GM19240 (cell line): ENCODE measurements around the gene TACC2.

ENCODE experiments used
- DNase-seq: peaks from one replicate; pipeline ENCODE4 v3.0.0; 2011; ENCODE audit warnings: low spot score; ENCODE audit not compliant: insufficient read length

TACC2 gene

GRCh38 chr10:122164815-122165483 is 176.0 kb downstream of the TACC2 start:
- no peak for DNase-seq

GRCh38 chr10:122165484-122166276 is 176.7 kb downstream of the TACC2 start:
- no peak for DNase-seq

GRCh38 chr10:122168101-122168500 is 179.1 kb downstream of the TACC2 start:
- DNase-seq, result no peak

GRCh38 chr10:122168598-122169394 is 179.8 kb downstream of the TACC2 start:
- DNase-seq, result no peak

DNA sequence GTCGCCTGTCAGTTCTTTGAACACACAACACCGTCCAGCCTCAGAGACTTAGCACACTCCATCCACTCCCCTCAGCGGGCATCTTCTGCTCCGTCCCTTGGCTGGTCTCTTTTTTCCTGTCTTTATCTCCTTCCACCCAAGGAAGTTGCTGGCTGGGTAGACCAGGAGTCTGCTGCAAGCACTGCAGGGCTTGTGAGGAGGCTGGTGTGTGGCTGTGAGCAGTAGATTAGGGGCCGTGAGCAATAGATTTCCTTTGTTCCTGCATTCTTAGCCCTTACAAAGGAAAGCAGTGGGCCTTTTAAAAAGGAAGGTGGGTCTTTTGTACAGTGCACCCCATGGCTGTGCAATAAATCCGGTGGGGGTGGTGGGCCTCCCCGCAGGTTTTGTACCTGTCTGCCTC is 181.8 kb downstream of the TACC2 start:
- DNase-seq, result no peak

- DNase-seq, result no peak
These were observed 182.5 kb downstream of the TACC2 start for GRCh38 chr10:122171302-122172075.

DNA sequence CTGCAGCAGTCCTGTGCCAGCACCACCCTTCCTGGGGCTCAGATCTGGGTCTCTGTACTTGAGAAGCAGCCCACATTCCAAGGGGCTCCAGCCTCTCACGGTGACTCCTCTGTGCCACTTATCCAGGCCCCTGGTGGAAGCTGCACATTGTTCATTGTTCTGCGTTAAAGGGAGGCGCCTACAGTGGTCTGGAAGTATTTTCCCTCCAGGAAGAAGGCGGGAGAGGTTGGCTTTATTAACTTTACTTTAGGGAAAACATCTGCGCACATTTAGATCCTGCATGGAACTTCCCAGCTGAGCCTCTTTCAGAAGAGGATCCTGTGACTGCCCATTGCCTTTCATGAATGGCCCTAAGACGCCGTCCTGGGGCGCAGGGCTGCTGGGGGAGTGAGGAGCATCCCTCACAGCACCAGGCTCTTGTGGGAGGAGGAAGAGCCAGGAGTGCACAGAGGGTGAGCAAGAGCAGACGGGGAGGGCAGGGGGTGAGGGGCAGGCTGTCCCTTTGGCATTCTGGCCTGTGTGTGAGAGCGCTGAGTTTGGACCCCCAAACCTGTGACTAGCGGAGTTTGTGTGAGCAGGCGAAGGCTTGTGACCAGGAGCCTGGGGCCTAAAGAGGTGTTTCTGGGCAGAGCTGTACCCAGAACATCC is 183.5 kb downstream of the TACC2 start:
- DNase-seq, result no peak

- DNase-seq, result no peak
These were observed 184.4 kb downstream of the TACC2 start for GRCh38 chr10:122173337-122173736.

DNA sequence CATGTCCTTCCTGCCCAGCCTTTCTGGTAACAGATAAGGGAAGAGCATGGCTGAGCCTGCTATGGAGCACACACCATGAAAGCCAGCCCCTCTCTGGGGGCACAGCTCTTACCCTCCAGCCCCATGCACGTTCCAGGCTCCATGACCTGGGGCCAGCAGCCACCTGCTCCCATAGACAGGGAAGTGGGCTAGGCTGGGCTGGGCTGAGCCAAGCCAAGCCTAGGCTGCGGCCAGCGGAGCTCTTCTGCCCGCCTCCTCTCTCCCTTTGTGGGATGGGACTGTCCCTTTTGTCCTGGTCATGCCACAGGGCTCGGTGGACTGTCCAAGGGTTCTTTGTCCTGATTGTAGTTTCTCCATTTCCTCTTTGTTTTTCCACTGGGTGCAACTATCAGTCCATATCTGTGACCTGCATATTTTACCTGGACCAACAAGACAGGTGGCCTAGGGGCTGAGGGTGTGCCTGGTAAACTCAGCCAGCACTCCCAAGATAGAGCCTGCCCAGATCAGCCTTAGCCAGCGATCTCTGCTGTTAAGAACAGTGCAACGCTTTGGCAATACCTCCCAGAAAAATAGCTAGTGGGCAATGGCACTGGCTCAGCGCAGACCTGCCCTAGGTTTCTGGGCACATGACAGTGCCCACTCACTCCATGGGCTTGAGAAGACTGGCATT is 184.9 kb downstream of the TACC2 start:
- DNase-seq, result no peak

GRCh38 chr10:122176232-122177213 is 187.6 kb downstream of the TACC2 start:
- no peak for DNase-seq

DNA sequence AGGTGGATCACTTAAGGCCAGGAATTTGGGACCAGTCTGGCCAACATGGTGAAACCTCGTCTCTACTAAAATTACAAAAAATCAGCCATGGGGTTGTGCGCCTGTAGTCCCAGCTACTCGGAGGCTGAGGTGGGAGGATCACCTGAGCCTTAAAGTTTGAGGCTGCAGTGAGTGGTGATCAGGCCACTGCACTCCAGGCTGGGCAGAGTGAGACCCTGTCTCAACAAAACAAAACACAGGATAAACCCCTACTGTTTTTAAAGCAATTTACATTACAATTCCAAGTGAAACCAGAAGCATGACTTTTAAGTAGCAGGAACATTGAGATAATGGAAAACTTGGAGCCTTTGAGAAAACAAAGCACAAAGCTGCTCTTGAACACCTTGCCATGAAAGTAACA is 189.7 kb downstream of the TACC2 start:
- DNase-seq, result no peak

DNA sequence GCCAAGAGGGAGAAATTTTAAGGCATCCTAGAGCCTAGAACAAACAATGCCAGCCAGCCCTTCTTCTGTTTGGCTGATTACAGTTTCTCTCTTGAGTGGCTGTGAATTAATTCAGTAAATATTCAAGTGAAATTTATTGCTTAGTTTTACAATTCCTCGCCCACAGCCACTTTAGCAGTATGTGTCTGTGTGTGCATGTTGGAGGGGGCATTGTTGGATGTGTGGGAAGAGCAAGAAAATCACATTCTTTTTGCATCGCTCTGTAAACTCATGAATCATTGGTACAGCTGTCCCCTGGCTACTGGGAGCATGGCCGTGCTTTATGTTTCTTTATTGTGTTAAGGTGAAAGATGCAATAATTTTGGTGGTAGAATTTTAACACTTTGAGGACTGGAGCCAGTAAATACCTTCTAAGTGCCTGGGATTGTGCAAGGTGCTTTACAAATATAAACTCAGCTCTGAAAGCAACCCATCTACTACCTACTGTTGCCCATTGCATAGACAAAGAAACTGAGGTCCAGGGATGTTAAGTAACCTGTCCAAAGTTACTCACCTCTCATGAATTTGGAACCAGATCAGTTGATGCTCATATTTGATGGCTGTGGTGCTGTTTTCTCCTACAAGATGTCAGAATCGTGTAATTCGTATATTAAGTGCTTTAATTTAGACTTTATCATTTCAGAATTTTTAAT is 192.2 kb downstream of the TACC2 start:
- DNase-seq, result no peak

- no peak for DNase-seq
These were observed 192.9 kb downstream of the TACC2 start for GRCh38 chr10:122181876-122182275.

DNA sequence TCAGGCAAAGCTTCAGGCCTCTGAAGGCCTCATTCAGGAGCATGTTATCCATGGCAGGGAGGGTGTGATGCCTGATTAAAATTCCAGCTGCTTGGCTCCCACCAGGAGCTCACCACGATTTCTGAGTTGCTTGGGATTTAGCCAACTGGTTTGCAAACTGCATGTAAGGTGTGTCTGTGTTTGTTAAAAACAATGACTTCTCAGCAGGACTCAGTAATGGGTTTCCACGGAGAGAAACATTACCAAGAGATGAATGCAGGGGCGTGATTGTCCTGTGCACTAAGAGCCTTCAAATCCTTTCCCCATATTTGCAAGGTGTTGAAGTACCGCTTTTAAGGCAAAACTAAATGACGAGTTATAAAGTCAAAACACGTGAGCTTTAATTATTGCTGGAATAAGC is 193.3 kb downstream of the TACC2 start:
- DNase-seq, result no peak

- no peak for DNase-seq
These were observed 195.3 kb downstream of the TACC2 start for GRCh38 chr10:122184254-122184653.

- no peak for DNase-seq
These were observed 196.7 kb downstream of the TACC2 start for GRCh38 chr10:122185643-122186042.

- no peak for DNase-seq
These were observed 198.2 kb downstream of the TACC2 start for GRCh38 chr10:122186816-122187810.
